Stimulated activated CD8-positive, alpha-beta memory T cell treated with anti-CD3 and anti-CD28 coated beads, Interleukin-12 subunit alpha, Interleukin-12 subunit beta, amount 100 ng/mL, for 24 hours (primary cell): ENCODE data around the gene TBKBP1.
"Not testable (repeated sequence)": the region's sequence is repeated elsewhere in the genome, so short reads cannot be mapped to it uniquely, and the experiment has no call there.

Experiments
- DNase-seq: peaks from one replicate; pipeline ENCODE4 v3.0.0-alpha.2; 2020; ENCODE audit errors: extremely low read depth

The TBKBP1 gene

GRCh38 chr17:47732399-47733046, 38.6 kb downstream of the TBKBP1 start:
- DNase-seq: no peak

DNA sequence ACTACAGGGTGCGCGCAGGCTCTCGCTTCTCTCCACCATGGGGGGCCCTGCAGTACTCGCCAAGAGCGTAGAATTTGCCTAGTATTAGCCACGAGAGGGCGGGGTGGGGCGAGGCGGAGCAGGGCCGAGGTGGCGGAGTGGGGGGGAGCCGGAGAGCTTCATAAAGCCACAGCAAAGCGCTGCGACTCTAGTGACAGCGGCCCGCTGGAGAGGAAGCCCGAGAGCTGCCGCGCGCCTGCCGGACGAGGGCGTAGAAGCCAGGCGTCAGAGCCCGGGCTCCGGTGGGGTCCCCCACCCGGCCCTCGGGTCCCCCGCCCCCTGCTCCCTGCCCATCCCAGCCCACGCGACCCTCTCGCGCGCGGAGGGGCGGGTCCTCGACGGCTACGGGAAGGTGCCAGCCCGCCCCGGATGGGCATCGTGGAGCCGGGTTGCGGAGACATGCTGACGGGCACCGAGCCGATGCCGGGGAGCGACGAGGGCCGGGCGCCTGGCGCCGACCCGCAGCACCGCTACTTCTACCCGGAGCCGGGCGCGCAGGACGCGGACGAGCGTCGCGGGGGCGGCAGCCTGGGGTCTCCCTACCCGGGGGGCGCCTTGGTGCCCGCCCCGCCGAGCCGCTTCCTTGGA, 39.2 kb downstream of the TBKBP1 start, which contains the start of gene TBX21:
TSS of gene TBX21 (plus strand) at position 190 of the 627 bp plus-strand sequence. CDS start at position 409, 219 bp downstream.
- peak; percentile 84 for DNase-seq

GRCh38 chr17:47733674-47734410, 39.9 kb downstream of the TBKBP1 start:
- DNase-seq: no peak

DNA sequence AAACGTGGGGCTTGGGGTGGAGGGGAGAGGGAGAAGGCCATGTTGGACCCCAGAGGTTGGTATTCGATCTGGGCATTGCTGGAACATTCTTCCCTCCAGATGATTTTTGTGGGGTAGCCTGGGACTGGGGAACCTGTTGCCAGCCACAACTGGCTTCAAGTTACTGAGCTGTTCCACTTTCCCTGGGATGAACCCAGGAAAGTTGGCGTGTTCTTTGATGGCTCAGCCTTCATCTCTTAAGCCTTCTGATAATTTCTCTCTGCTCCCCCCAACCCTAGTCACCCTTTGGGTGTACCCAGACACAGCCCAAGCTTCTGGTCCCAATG, 41.1 kb downstream of the TBKBP1 start:
- no peak for DNase-seq

DNA sequence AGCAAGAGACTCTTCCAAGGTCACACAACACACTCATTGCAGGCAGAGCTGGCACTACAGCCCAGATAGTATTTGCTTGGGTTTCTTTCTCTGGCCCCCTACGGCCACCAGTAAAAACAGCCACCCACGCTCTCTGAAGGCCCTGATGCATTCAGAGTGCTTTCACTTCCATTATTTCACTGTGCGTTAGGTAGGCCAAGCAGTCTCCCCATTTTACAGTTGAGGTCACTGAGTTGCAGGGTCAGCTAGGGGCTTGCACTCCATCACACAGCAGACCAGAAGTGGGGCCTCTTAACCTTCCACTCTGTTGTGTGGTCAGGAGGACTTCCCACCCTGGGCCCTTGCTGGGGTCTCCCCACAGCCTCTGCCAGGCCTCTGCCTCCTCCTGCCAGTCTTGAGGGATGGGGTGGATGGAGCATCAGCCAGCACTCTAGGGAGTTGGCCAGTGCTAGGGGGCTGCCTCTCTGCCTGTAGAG, 41.6 kb downstream of the TBKBP1 start:
- no peak for DNase-seq

DNA sequence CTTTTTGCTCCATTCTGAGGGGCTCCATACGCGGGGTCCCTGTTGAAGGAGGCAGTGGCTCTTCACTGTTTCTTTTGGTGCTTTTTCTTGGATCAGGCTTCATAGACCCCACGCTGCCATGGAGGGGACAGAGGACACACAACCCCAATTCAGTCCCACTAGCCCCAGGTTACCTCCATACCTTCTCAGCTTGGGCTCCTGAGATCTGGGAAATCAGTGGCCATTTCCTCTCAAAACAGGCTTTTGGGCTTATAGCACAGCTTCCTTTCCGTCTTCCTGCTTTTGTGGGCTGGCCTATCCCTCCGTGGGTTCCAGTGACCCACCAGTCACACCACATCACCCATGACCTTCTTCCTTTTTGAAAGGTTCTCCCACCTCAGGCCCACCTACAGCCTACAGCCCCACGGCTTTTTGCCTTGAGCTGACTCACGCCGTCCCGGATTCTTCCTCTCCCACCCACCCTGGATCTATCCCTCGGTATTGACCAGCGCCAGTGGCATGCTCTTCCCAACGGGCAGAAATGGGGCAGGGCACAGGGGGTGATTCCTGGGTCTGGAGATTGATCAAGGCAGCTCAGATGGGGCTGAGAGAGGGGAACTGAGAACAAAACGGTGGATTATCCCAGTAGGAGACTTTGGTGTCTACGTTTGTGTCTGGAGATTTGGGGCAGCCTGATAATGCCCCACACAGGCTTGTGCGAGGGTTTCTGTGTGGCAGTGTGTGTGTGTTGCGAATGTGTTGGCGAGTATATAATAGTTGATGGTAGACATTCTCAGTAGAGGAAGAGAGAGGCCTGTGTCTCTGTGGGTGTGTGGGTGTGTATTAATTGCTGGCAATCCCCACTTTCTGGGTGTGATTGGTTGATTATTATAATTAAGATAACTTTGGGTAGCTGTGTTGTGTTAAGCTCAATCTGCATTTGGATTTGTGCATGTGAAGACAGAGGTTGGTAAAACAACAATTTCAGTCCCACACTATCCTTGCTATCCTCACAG, 42.8 kb downstream of the TBKBP1 start:
- no peak for DNase-seq

- DNase-seq: no peak
Observed at GRCh38 chr17:47738178-47738577, 44.2 kb downstream of the TBKBP1 start.

GRCh38 chr17:47739150-47739549, 45.2 kb downstream of the TBKBP1 start:
- DNase-seq: no peak

DNA sequence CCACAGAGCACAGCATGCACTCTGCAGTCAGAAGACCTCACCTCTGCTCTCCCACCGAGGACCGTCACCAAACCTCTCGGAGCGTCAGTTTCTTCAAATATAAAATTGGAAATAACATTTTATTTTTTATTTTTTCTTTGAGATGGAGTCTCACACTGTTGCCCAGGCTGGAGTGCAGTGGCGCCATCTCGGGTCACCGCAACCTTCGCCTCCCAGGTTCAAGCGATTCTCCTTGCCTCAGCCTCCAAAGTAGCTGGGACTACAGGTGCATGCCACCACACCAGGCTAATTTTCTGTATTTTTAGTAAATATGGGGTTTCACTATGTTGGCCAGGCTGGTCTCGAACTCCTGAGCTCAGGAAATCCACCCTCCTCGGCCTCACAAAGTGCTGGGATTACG, 46.0 kb downstream of the TBKBP1 start:
- DNase-seq: not testable (repeated sequence)

DNA sequence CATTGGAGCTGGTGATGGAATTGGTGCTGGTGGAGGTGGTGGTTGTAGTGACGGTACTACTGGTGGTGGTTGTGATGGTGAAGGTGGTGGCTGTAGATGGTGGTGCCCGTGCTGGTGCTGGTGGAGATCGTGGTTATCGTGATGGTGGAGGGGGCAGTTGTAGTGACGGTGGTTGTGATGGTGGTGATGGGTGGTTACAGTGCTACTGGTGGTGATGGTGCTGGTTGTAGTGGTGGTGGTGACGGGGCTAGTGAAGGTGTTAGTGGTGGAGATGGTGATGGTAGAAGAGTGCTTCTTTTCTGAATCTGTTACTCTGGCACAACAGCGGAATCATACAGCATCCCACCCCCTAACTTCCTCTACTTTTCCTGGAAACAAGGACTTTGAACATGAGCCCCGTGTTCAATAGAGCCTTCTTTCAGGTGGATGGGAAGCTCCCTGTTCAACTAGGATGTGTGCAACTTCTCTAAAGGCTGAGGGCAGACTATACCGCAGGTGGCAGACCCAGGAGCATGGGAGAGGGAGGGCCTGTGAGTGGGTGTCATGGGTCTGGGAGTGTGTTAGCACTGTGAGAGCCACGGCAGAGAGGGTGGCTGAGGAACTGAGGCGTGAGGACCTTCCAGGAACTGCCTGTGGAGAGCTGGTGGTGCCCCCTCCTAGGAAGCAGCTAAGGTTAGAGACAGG, 47.3 kb downstream of the TBKBP1 start:
- no peak for DNase-seq

GRCh38 chr17:47741793-47742145, 47.8 kb downstream of the TBKBP1 start:
- DNase-seq: no peak

DNA sequence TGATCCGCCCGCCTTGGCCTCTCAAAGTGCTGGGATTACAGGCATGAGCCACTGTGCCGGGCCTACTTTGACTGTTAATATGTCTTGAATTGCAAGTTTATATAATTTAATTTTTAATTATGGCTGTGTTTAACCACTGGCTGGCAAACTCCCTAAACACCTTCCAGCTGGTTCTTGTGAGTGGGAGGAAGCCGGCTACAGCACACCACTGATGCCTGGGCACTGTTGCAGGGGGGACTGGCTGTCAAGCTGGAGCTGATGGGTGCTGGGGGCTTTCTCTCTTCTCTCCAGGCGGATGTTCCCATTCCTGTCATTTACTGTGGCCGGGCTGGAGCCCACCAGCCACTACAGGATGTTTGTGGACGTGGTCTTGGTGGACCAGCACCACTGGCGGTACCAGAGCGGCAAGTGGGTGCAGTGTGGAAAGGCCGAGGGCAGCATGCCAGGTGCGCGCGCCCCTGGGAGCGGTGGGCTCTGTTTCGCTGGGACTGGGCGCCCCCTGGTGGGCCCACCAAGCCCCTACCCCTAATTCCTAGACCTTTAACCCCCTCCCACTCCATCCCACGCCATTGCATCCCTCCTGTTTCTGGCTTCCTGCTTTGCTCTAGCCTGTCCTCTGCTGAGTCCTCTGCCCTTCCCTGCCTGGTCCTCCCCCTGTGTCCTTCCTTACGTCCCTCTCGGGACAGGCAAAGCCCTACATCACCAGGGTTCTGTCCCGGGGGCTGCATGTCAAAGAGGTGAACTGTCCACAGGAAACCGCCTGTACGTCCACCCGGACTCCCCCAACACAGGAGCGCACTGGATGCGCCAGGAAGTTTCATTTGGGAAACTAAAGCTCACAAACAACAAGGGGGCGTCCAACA, 48.6 kb downstream of the TBKBP1 start:
- no peak for DNase-seq

DNA sequence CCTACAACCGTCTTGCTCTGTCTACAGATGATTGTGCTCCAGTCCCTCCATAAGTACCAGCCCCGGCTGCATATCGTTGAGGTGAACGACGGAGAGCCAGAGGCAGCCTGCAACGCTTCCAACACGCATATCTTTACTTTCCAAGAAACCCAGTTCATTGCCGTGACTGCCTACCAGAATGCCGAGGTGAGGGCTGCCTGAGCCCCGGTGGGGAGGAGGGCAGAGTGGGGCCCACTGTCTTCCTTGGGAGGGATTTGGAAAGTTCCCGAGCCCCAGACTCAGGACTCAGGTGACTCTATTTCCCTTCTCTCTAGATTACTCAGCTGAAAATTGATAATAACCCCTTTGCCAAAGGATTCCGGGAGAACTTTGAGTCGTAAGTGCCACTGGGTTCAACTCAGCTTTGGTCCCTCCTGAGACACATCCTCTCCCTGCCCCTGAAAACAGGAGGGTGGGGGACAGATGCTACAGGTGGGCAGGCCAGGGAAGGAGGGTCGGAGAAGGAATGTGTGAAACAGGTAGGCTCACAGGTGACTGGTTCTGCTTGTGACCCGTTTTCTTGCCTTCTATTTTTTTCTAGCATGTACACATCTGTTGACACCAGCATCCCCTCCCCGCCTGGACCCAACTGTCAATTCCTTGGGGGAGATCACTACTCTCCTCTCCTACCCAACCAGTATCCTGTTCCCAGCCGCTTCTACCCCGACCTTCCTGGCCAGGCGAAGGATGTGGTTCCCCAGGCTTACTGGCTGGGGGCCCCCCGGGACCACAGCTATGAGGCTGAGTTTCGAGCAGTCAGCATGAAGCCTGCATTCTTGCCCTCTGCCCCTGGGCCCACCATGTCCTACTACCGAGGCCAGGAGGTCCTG, 50.4 kb downstream of the TBKBP1 start:
- DNase-seq: no peak

DNA sequence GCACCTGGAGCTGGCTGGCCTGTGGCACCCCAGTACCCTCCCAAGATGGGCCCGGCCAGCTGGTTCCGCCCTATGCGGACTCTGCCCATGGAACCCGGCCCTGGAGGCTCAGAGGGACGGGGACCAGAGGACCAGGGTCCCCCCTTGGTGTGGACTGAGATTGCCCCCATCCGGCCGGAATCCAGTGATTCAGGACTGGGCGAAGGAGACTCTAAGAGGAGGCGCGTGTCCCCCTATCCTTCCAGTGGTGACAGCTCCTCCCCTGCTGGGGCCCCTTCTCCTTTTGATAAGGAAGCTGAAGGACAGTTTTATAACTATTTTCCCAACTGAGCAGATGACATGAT, 51.0 kb downstream of the TBKBP1 start:
- DNase-seq: no peak

DNA sequence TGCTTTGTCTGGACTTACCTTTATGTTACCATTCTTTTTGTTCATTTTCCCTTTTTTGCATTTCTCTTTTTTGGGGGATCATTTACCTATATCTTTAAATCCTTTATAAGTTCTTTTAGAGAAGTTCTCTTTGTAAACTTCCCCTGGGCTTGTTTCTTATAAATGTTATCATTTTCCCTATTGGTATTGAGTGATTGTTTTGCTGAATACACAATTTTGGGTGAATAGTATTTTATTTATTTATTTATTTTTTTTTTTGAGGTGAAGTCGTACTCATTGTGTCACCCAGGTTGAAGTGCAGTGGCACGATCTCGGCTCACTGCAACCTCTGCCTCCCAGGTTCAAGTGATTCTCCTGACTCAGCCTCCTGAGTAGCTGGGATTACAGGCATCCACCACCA, 57.5 kb downstream of the TBKBP1 start:
- no peak for DNase-seq

GRCh38 chr17:47757386-47757785, 63.4 kb downstream of the TBKBP1 start:
- DNase-seq: no peak

DNA sequence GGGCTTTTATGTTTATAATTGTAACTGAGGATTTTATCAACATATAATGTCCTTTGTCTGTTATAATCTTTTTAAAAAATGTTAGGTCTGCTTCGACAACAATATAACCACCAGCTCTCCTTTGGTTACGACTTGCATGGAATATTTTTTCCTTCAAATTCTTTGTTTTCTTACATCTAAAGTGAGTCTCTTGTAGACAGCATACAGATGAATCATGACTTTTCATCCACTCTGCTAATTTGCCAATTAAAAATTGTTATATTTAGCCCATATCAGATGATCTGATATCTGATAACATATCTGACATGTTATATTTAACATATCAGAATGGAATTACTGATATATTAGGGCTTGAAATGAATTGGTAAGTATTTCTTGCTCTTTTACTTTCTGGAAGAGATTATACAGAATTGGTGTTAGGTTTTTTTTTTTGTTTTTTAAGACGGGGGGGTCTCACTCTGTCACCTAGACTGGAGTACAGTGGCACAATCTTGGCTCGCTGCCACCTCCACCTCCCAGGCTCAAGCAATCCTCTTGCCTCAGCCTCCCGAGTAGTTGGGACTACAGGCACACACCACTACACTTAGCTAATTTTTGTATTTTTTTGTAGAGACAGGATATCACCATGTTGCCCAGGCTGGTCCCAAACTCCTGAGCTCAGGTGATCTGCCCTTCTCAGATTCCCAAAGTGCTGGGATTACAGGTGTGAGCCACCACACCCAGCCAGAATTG, 66.6 kb downstream of the TBKBP1 start:
- no peak for DNase-seq
